Muscle of leg (tissue), 11 donors: Measurements from ENCODE around the gene SEMA4D. TPM values are rescaled to one million over a fixed set of nuclear protein-coding genes. Genes with fewer than 3 reads are reported as not detected.
"Not testable (repeated sequence)": the region's sequence is repeated elsewhere in the genome, so short reads cannot be mapped to it uniquely, and the experiment has no call there.

Experiments
- DNase-seq: peaks from one replicate; pipeline ENCODE4 v3.0.0; 2013
- H3K27ac ChIP-seq: one replicate; pipeline ENCODE4 v1.5.1; 2013; ENCODE audit warnings: mild to moderate bottlenecking, low read length, control low read depth
- H3K27me3 ChIP-seq: one replicate; pipeline ENCODE4 v1.6.1; 2013; ENCODE audit warnings: low read length; ENCODE audit not compliant: control insufficient read depth, insufficient read depth
- H3K36me3 ChIP-seq: one replicate; pipeline ENCODE4 v1.6.1; 2013; ENCODE audit warnings: low read length; ENCODE audit not compliant: control insufficient read depth, insufficient read depth
- H3K4me1 ChIP-seq: one replicate; pipeline ENCODE4 v1.6.1; 2013; ENCODE audit warnings: low read length; ENCODE audit not compliant: control insufficient read depth, insufficient read depth
- H3K4me3 ChIP-seq: one replicate; pipeline ENCODE4 v1.5.1; 2013; ENCODE audit warnings: low read length, control low read depth
- H3K9me3 ChIP-seq: replicated peaks from 2 replicates; pipeline ENCODE4 v1.6.1; 2013; ENCODE audit warnings: low read depth, low read length; ENCODE audit not compliant: control insufficient read depth
- WGBS: methylation state at CpG from one replicate; pipeline ENCODE4 v1.1.5; 2013; ENCODE audit warnings: missing lambda C conversion rate; ENCODE audit not compliant: insufficient coverage; 5-methylcytosine and 5-hydroxymethylcytosine counted together
- polyA plus RNA-seq, 8 donors: library from polyadenylated mRNA; unstranded; fragments of 120-200 nt; gene quantifications; one replicate each; pipeline versions ENCODE4 v1.2.1 to v1.2.3, GENCODE V29; 2013; ENCODE audit warnings: inconsistent platforms in 1 of 8, low replicate concordance in 1 of 8; ENCODE audit not compliant: insufficient read length in 8 of 8, insufficient read depth in 1 of 8
- total RNA-seq: library from RNA; stranded (reverse); fragments of 120-200 nt; gene quantifications from one replicate; pipeline ENCODE4 v1.2.4, GENCODE V29; 2013

Gene SEMA4D
- total and polyA plus RNA-seq, 9 donors: 12.4 to 25.3 (median 17.2) TPM

- Histone ChIP-seq H3K4me3 (no peak overlapping the region), H3K36me3 (peaks cover 11% of the 10 kb centered on the region), H3K4me1 (peaks cover 9% of the 10 kb centered on the region), H3K27me3 (no peaks in the 10 kb centered on the region), H3K27ac (no peak overlapping the region), H3K9me3 (no peaks in the 10 kb centered on the region)
- 88% methylated on average over 3 of the region's 8 CpGs for WGBS
- DNase-seq: no peak
Observed at GRCh38 chr9:89372979-89373378, 124.9 kb downstream of the SEMA4D start.

- 63% methylated on average over 14 of the region's 14 CpGs for WGBS
Observed at GRCh38 chr9:89372230-89372816, 125.6 kb downstream of the SEMA4D start.

DNA sequence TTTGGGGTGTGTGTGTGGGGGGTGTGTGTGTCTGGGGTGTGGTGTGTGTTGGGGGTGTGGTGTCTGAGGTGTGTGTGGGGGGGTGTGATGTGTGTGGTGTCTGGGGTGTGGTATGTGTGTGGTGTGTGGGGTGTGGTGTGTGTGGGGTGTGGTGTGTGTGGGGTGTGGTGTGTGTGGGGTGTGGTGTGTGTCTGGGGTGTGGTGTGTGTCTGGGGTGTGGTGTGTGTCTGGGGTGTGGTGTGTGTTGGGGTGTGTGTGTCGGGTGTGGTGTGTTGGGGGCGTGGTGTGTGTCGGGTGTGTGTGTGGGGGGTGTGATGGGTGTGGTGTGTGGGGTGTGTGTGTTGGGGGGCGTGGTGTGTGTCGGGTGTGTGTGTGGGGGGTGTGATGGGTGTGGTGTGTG is 126.1 kb downstream of the SEMA4D start:
- H3K27me3 ChIP-seq, H3K27ac ChIP-seq, H3K4me1 ChIP-seq, DNase-seq, H3K4me3 ChIP-seq, H3K9me3 ChIP-seq, H3K36me3 ChIP-seq: not testable (repeated sequence)
- WGBS: 79% methylated on average over 2 of the region's 5 CpGs

More at GRCh38 chr9:89372230-89372816, 125.6 kb downstream of the SEMA4D start:
- no peak overlapping the region for H3K27ac ChIP-seq
- no peak overlapping the region for H3K4me3 ChIP-seq
- peaks cover 9% of the 10 kb centered on the region for H3K4me1 ChIP-seq
- H3K27me3 ChIP-seq: no peaks in the 10 kb centered on the region
- peaks cover 9% of the 10 kb centered on the region for H3K36me3 ChIP-seq
- no peak for DNase-seq
- no peaks in the 10 kb centered on the region for H3K9me3 ChIP-seq

DNA sequence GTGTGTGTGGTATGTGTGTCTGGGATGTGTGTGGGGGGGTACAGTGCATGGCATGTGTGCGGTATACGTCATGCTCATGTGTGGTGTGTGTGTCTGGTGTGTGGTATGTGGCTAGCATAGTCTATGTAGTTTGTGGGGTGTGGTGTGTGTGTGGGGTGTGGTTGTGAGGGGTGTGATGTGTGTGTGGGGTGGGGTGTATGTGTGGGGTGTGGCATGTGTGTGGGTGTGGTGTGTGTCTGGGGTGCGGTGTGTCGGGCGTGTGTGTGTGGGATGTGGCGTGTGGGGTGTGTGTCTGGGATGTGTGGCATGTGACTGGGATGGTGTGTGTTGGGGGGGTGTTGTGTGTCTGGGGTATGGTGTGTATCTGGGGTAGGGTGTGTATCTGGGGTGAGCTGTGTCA is 127.3 kb downstream of the SEMA4D start:
- DNase-seq: no peak
- WGBS: 96% methylated on average over 6 of the region's 6 CpGs
- peaks cover 2% of the 10 kb centered on the region for H3K36me3 ChIP-seq

GRCh38 chr9:89368978-89369377 is 128.9 kb downstream of the SEMA4D start:
- 82% methylated on average over 7 of the region's 8 CpGs for whole genome bisulfite sequencing
- H3K4me1 ChIP-seq: peaks cover 3% of the 10 kb centered on the region
- H3K36me3 ChIP-seq: peaks cover 5% of the 10 kb centered on the region

More for the DNA sequence above, 127.3 kb downstream of the SEMA4D start:
- H3K27me3 ChIP-seq: no peaks in the 10 kb centered on the region
- H3K4me1 ChIP-seq: peaks cover 7% of the 10 kb centered on the region
- no peak overlapping the region for H3K27ac ChIP-seq
- H3K9me3 ChIP-seq: no peaks in the 10 kb centered on the region
- no peak overlapping the region for H3K4me3 ChIP-seq

GRCh38 chr9:89368550-89368949 is 129.4 kb downstream of the SEMA4D start:
- WGBS: 81% methylated on average over 7 of the region's 7 CpGs
- DNase-seq: no peak
- Histone ChIP-seq H3K4me3 (no peak overlapping the region), H3K36me3 (peaks cover 9% of the 10 kb centered on the region), H3K9me3 (no peaks in the 10 kb centered on the region), H3K4me1 (peaks cover 3% of the 10 kb centered on the region), H3K27me3 (no peaks in the 10 kb centered on the region), H3K27ac (no peak overlapping the region)

More at GRCh38 chr9:89368978-89369377, 128.9 kb downstream of the SEMA4D start:
- Histone ChIP-seq H3K4me3 (no peak overlapping the region), H3K27me3 (no peaks in the 10 kb centered on the region), H3K27ac (no peak overlapping the region), H3K9me3 (no peaks in the 10 kb centered on the region)
- no peak for DNase-seq

DNA sequence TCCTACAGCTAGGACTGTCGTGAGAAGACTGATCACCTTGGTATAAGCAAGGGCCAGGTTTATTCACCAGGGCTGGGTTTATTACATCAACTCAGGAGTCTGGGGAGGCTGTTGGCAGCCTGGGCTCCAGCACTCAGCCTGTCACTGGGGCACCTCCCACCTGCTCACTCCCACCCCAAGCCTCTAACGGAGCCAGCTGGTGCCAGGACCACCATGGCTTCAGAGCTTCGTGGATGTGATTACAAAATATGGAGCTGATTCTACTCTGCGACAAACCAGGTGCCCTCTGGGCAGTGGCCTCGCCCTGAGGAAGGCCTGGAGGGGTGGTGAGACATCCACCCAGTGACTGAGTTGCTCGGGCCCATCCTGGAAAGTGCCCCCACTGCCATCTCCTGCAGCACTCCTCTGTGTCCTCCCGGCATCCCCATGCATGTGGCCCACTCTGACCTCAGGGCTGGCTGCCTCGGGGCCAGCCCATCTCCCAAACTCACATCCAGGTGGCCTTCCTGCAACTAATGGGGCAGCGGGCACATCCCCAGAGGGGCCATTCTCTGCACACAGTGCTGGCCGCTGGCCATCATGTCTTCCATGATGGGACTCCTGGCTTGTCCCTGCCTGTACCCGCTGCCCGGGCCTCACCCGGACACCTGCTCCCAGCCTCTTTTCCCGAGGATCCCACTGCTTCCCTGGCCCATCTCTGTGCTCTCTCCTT is 130.0 kb downstream of the SEMA4D start:
- no peak overlapping the region for H3K27ac ChIP-seq
- 78% methylated on average over 12 of the region's 14 CpGs for WGBS
- no peaks in the 10 kb centered on the region for H3K9me3 ChIP-seq
- no peak for DNase-seq
- peaks cover 13% of the 10 kb centered on the region for H3K36me3 ChIP-seq
- peaks cover 3% of the 10 kb centered on the region for H3K4me1 ChIP-seq
- H3K4me3 ChIP-seq: no peak overlapping the region
- H3K27me3 ChIP-seq: no peaks in the 10 kb centered on the region

- WGBS: 94% methylated on average over 3 of the region's 4 CpGs
- no peak for DNase-seq
- Histone ChIP-seq H3K4me3 (no peak overlapping the region), H3K27ac (no peak overlapping the region), H3K36me3 (peaks cover 16% of the 10 kb centered on the region), H3K9me3 (no peaks in the 10 kb centered on the region), H3K27me3 (no peaks in the 10 kb centered on the region), H3K4me1 (peaks cover 3% of the 10 kb centered on the region)
Observed at GRCh38 chr9:89367281-89367680, 130.6 kb downstream of the SEMA4D start.

DNA sequence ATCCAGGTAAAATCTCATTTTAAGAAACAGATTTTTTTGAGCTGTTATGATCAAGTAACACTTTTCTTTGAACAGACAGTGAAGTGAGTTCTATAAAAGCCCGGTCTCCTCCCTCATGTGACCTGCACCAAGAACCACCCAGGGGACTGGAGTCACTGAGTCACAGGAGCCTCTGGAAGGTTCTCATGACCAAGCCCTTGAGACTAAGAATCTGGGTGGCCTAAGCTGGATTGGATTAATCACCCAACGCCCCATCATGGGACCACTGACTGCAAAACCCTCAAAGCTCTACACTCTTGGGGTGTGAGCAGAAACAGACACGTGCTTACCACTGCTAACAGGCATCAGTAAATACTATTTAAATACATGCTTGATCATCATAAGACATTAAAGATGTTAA is 131.2 kb downstream of the SEMA4D start:
- no peaks in the 10 kb centered on the region for H3K27me3 ChIP-seq
- peaks cover 22% of the 10 kb centered on the region for H3K36me3 ChIP-seq
- H3K27ac ChIP-seq: no peak overlapping the region
- peaks cover 3% of the 10 kb centered on the region for H3K4me1 ChIP-seq
- H3K9me3 ChIP-seq: no peaks in the 10 kb centered on the region
- no peak for DNase-seq
- no peak overlapping the region for H3K4me3 ChIP-seq
- WGBS: no CpG with 5 or more reads among the region's 3 CpGs

DNA sequence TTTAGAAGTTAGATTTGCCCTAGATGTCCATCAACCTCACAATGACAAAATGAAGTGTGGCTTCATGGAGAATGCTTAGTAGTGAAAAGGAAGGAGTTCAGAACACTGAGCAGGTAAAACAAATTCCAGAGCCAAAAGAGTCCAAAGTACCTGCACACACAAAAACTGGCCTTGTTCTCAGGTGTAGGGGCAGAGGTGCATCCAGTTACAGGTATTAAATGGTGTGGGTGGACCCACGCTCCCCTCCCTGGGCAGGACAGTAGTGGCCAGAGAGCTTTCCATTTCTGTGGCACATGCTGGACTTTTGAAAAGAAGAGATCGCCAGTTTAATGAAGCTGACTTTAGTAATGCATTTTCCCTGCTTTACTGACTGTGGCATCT is 132.4 kb downstream of the SEMA4D start:
- DNase-seq: no peak
- Histone ChIP-seq H3K27ac (no peak overlapping the region), H3K4me3 (no peak overlapping the region), H3K27me3 (no peaks in the 10 kb centered on the region), H3K9me3 (no peaks in the 10 kb centered on the region), H3K4me1 (peaks cover 4% of the 10 kb centered on the region), H3K36me3 (peaks cover 32% of the 10 kb centered on the region)
- 94% methylated on average over 2 of the region's 2 CpGs for WGBS
